ENCODE data around the gene TMEM245. TPM values are rescaled to one million over a fixed set of nuclear protein-coding genes. Genes with fewer than 3 reads are reported as not detected.
"Not testable (repeated sequence)": the region's sequence is repeated elsewhere in the genome, so short reads cannot be mapped to it uniquely, and the experiment has no call there.

TMEM245 gene
- polyA plus RNA-seq, 1 donor from 2014 or later = 14.5 TPM

- Mint-ChIP-seq H3K9me3 (peaks cover 4 to 12% (median 12%) of the 10 kb centered on the region in 3 donors), H3K27me3 (peaks cover 14% of the 10 kb centered on the region), H3K4me1 (peaks cover 0 to 2% (median under 1%) of the 10 kb centered on the region in 3 donors), H3K36me3 (peaks cover 2% of the 10 kb centered on the region), H3K27ac (no peak overlapping the region), H3K4me3 (no peak overlapping the region)
These were observed 29.3 kb upstream of the TMEM245 start for GRCh38 chr9:109149089-109149488.

DNA sequence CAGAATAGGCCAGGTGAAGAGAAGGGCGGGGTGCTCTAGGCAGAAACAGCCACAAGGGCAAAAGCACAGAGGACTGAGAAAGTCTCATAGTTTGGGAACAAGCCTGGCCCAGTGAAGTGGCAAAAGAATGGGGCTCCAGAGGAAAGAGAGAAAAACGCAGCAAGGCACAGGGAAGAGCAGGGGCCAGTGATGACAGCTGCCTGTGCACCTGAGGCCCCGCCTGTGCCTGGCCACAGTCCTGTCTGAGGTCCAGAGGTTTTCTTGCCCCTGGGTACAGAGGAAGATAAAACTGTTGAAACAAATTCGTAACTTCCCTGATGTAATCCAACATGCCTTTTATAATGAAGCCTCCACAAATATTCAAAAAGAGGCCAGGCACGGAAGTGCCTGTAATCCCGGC is 25.3 kb upstream of the TMEM245 start:
- Mint-ChIP-seq H3K27me3 (peaks cover 19% of the 10 kb centered on the region), H3K27ac (peak overlapping the region in 1 of 3 donors; percentile 11), H3K4me3 (peak overlapping the region in 1 of 4 donors; percentile 41), H3K36me3 (peaks cover 3% of the 10 kb centered on the region), H3K4me1 (peaks cover 0 to 5% (median 3%) of the 10 kb centered on the region in 3 donors), H3K9me3 (peaks cover 0 to 2% (median 0%) of the 10 kb centered on the region in 3 donors)

GRCh38 chr9:109143881-109144562 is 24.3 kb upstream of the TMEM245 start:
- Mint-ChIP-seq H3K27me3 (peaks cover 15% of the 10 kb centered on the region), H3K4me3 (no peak overlapping the region), H3K9me3 (peaks cover 0 to 2% (median 0%) of the 10 kb centered on the region in 3 donors)

GRCh38 chr9:109141375-109141774 is 21.6 kb upstream of the TMEM245 start:
- H3K36me3 Mint-ChIP-seq = peaks cover 3% of the 10 kb centered on the region
- no peak overlapping the region for H3K4me3 Mint-ChIP-seq
- peaks cover 13% of the 10 kb centered on the region for H3K27me3 Mint-ChIP-seq
- peaks cover 0 to 2% (median 0%) of the 10 kb centered on the region in 3 donors for H3K9me3 Mint-ChIP-seq
- H3K4me1 Mint-ChIP-seq = peaks cover 0 to 5% (median 3%) of the 10 kb centered on the region in 3 donors
- H3K27ac Mint-ChIP-seq = no peak overlapping the region

More at GRCh38 chr9:109143881-109144562, 24.3 kb upstream of the TMEM245 start:
- Mint-ChIP-seq H3K4me1 (peaks cover 0 to 5% (median 3%) of the 10 kb centered on the region in 3 donors), H3K36me3 (peaks cover 3% of the 10 kb centered on the region), H3K27ac (no peak overlapping the region)

DNA sequence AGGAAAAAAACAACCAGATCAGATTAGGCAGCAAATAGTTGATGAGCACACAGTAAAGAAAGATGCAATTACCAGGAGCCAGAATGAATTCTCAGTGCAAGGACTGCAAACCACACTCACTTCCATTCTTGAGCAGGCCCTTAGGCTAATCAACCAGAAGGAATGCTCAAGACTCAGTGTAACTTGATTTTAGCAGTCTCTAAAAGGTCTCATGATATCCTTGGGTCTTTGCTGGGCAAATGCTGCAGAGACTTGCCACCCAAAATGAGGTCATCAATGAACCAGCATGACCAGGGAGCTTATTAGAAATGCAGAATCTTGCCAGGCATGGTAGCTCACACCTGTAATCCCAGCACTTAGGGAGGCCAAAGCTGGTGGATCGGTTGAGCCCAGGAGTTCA is 20.1 kb upstream of the TMEM245 start:
- Mint-ChIP-seq H3K9me3 (peaks cover 0 to under 1% (median 0%) of the 10 kb centered on the region in 3 donors), H3K36me3 (peaks cover 3% of the 10 kb centered on the region), H3K4me3 (no peak overlapping the region), H3K27me3 (peaks cover 14% of the 10 kb centered on the region), H3K27ac (no peak overlapping the region), H3K4me1 (peaks cover 0 to 3% (median 3%) of the 10 kb centered on the region in 3 donors)

DNA sequence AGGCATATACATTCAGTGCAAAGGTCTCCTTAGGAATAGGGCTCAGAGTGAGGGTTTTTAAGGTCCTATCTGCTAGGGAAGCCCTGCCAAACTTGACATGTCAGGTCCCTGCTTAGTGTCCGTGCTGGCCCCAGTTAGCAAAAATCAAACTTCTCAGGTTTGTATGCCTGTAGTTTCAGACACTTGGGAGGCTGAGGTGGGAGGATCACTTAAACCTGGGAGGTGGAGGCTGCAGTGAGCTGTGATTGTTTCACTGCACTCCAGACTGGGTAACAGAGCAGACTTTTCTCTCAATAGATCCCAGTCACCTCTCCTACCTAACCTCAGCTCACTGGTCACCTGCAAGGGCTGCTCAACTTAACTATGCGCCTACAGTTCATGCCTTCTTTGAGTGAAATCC is 18.7 kb upstream of the TMEM245 start:
- no peak overlapping the region for H3K27ac Mint-ChIP-seq
- no peaks in the 10 kb centered on the region for H3K4me1 Mint-ChIP-seq
- H3K4me3 Mint-ChIP-seq = no peak overlapping the region
- H3K27me3 Mint-ChIP-seq = peaks cover 10% of the 10 kb centered on the region
- H3K36me3 Mint-ChIP-seq = peaks cover 3% of the 10 kb centered on the region
- no peaks in the 10 kb centered on the region for H3K9me3 Mint-ChIP-seq

GRCh38 chr9:109134167-109134578 is 14.4 kb upstream of the TMEM245 start:
- Mint-ChIP-seq H3K4me3 (no peak overlapping the region), H3K4me1 (no peaks in the 10 kb centered on the region), H3K36me3 (no peaks in the 10 kb centered on the region), H3K9me3 (no peaks in the 10 kb centered on the region), H3K27ac (no peak overlapping the region), H3K27me3 (peaks cover 10% of the 10 kb centered on the region)

DNA sequence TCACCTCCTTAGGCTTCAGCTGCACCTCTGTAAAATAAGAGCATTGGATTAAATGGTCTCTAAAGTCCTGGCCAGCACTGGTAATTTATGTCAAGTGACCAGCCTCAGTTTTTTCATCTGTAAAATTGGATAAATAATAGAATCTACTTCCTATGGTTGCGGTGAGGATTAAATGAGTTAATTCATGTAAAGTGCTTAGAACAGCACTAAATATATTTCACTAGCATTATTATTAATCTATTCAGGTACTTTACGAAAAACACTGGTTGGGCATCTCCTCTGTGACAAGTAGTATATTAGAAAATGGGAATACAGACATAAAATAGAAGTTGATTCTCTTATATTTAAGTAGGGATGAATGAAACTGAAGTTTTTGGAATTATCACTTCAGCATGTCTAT is 13.8 kb upstream of the TMEM245 start:
- Mint-ChIP-seq H3K9me3 (no peaks in the 10 kb centered on the region), H3K4me1 (no peaks in the 10 kb centered on the region), H3K36me3 (peaks cover under 1% of the 10 kb centered on the region), H3K4me3 (no peak overlapping the region), H3K27ac (no peak overlapping the region), H3K27me3 (peaks cover 10% of the 10 kb centered on the region)

GRCh38 chr9:109132567-109133021 is 12.8 kb upstream of the TMEM245 start:
- peaks cover 10% of the 10 kb centered on the region for H3K27me3 Mint-ChIP-seq
- peaks cover 0 to under 1% (median 0%) of the 10 kb centered on the region in 3 donors for H3K9me3 Mint-ChIP-seq
- peaks cover 1% of the 10 kb centered on the region for H3K36me3 Mint-ChIP-seq
- no peak overlapping the region for H3K27ac Mint-ChIP-seq
- H3K4me1 Mint-ChIP-seq = no peaks in the 10 kb centered on the region
- no peak overlapping the region for H3K4me3 Mint-ChIP-seq

DNA sequence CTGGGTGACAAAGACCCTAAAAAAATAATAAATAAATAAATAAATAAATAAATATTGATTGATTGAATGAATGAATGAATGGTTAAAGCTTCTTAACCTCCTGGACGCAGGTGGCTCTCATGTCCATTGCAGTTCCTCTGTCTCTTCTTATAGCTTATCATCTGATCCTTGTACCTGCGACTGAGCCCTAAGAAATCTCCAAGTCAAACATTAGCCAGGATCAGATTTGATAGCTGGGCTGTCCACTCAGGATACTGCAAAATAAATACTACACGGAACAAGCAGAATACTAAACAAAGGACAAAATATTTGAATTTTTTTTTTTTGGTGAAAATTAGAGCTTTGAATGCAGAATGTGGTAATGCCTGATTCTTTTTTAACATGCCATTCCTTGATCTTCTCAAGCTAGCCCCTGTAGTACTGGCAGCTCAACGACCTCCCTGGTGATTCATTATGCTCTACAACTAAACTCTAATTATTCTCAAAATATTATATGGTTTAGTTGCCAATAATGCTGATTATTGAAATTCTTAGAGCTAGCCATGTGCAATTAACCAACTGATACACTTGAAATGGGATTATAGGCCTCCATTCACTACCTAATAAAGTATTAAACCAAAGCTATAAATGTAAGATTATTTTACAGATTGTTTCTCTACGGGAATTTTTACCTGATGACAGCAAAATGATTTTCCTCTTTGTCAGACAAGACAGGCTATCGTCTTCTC is 9.9 kb upstream of the TMEM245 start:
- Mint-ChIP-seq H3K27ac (no peak overlapping the region), H3K4me3 (no peak overlapping the region), H3K27me3 (no peaks in the 10 kb centered on the region)

GRCh38 chr9:109126671-109127070 is 6.9 kb upstream of the TMEM245 start:
- not testable (repeated sequence) for H3K9me3 Mint-ChIP-seq, H3K36me3 Mint-ChIP-seq, H3K27ac Mint-ChIP-seq, H3K4me1 Mint-ChIP-seq, H3K4me3 Mint-ChIP-seq, H3K27me3 Mint-ChIP-seq

More for the DNA sequence above, 9.9 kb upstream of the TMEM245 start:
- H3K4me1 Mint-ChIP-seq = no peaks in the 10 kb centered on the region
- H3K9me3 Mint-ChIP-seq = peaks cover 0 to 3% (median 0%) of the 10 kb centered on the region in 3 donors
- peaks cover 1% of the 10 kb centered on the region for H3K36me3 Mint-ChIP-seq

- Mint-ChIP-seq H3K4me1 (peaks cover 3 to 9% (median 6%) of the 10 kb centered on the region in 3 donors), H3K36me3 (peaks cover 1% of the 10 kb centered on the region), H3K4me3 (no peak overlapping the region), H3K9me3 (peaks cover 0 to 3% (median 0%) of the 10 kb centered on the region in 3 donors), H3K27ac (no peak overlapping the region), H3K27me3 (no peaks in the 10 kb centered on the region)
These were observed 4.4 kb upstream of the TMEM245 start for GRCh38 chr9:109124121-109124520.

GRCh38 chr9:109122726-109123621 is 3.2 kb upstream of the TMEM245 start:
- H3K4me1 Mint-ChIP-seq = peaks cover 12 to 17% (median 14%) of the 10 kb centered on the region in 3 donors
- no peak overlapping the region for H3K4me3 Mint-ChIP-seq
- no peak overlapping the region for H3K27ac Mint-ChIP-seq
- peaks cover 0 to 3% (median 0%) of the 10 kb centered on the region in 3 donors for H3K9me3 Mint-ChIP-seq
- no peaks in the 10 kb centered on the region for H3K36me3 Mint-ChIP-seq
- no peaks in the 10 kb centered on the region for H3K27me3 Mint-ChIP-seq

- H3K9me3 Mint-ChIP-seq = no peaks in the 10 kb centered on the region
- peaks cover 1% of the 10 kb centered on the region for H3K36me3 Mint-ChIP-seq
- no peak overlapping the region for H3K4me3 Mint-ChIP-seq
- no peaks in the 10 kb centered on the region for H3K27me3 Mint-ChIP-seq
- H3K27ac Mint-ChIP-seq = no peak overlapping the region
- H3K4me1 Mint-ChIP-seq = peaks cover 22 to 26% (median 22%) of the 10 kb centered on the region in 3 donors
These were observed 1.6 kb upstream of the TMEM245 start for GRCh38 chr9:109121232-109121796.
